GM03348 (cell line): Measurements from ENCODE around the gene PCNX1.
"Not testable (repeated sequence)": the region's sequence is repeated elsewhere in the genome, so short reads cannot be mapped to it uniquely, and the experiment has no call there.

Source experiments
- DNase-seq: peaks from one replicate; pipeline ENCODE4 v3.0.0; 2012; ENCODE audit warnings: low spot score

The PCNX1 gene

DNA sequence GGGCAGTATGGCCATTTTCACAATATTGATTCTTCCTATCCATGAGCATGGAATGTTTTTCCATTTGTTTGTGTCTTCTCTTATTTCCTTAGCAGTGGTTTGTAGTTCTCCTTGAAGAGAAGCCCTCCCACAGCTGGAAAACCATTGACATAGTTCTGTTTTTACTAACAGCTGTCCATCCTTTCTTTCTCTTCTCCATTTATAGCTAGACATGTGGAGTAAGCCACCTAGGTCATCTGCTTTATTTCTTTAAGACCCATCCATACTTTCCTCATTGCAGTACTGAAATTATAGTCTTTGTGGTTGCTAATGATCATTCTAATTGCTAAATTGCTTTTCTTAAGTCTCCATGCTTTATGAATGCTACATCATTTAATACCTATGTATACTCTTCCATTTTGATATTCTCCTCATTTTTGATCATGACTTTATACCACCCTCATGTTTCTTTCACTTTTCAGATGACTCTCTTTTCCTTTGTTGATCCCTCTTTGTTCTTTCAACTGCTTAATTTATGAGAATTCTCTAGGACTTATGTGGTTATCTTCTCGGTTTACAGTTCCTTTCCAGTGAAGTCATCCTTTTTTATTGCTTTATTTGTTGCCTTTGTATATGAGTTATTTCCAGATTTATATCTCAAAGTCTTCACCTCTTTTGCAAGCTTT lies 114.2 kb downstream of the PCNX1 start:
- peak; percentile 45 for DNase-seq

DNA sequence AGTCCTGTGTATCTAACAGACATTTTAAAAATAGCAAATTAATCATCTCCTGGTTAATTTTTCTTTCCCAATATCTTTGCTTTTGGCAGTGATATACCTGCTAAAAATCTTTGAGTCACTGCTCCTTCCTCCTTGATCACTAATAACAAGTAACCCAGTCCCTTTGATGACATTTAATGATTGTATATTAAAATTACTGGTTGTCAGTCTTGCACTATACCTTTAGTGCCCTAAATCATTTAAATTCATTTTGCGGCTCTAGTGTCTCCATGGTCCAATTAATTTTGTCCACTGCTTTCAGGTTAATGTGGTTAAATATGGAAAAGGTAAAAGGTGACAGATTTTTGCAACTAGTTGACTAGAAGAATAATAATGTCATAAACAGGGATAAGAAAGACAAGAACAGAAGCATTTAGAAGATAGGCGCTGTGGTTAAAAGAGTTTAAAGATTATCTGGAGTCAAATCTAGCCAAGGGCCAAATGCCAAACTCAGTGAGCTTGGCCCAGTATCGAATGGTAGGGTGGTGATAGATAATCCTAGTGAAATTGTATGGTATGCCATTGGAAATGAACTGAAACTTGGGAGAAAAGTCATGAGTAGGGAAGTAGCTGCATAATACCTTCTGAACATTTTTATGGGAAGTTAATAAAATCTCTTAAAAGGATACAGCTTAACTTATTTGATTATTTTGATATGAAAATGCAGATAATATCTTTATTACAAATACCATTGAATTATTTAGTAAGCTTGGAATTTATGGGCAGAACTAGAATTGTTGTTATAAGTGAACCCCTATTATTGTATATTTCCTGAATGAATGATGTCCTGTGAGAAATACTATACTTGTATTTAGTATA lies 115.0 kb downstream of the PCNX1 start:
- no peak for DNase-seq

DNA sequence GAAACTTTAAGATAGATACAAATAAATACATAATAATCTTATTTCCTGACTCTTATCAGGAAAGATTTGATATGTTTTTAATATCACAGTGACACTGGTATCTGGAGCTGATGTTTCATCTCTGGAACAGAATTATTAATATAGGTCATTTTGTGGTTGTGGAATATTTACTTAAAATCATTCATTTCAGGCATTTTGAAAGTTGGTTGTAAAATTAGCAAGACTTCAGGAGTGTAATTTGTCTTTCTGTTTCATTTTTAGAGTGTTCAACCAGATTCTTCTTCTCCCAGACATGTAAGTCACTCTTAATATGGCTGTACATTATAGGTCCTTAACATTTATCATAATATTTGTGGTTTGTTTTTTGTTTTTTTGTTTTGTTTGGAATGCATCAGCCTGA lies 115.7 kb downstream of the PCNX1 start:
- DNase-seq = no peak

GRCh38 chr14:71029236-71029781 lies 122.0 kb downstream of the PCNX1 start:
- no peak for DNase-seq

DNA sequence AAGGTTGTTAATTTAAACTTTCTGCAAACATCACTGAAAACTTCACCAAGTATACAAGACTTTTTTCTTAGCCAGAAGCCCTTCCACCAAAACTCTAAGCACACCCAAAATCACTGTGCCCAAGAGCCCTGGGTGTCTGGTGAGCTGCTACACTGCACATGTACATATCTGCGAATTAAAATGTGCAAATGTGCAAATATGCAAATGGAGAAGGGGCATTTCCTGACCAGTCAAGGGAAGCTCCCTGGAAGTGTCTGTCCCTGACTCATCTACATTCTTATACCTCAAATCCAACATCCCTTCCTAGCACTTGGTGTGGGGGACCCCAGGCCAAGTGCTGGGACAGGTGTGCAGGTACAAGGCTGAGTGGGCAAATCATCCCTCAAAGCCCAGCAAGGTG lies 123.7 kb downstream of the PCNX1 start:
- no peak for DNase-seq

DNA sequence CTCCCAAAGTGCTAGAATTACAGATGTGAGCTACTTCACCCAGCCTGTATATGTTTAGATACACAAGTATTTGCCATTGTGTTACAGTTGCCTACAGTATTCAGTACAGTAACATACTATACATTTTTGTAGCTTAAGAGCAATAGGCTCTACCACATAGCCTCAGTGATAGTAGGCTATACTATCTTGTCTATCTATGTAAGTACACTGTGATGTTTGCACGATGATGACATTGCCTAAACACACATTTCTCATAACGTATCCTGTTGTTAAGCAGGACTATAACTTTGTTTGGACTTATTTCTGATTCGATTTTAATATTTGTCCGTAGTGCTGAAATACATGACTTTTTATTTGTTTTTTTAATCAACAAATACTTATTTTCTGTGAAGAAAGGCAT lies 129.2 kb downstream of the PCNX1 start:
- DNase-seq = no peak

DNA sequence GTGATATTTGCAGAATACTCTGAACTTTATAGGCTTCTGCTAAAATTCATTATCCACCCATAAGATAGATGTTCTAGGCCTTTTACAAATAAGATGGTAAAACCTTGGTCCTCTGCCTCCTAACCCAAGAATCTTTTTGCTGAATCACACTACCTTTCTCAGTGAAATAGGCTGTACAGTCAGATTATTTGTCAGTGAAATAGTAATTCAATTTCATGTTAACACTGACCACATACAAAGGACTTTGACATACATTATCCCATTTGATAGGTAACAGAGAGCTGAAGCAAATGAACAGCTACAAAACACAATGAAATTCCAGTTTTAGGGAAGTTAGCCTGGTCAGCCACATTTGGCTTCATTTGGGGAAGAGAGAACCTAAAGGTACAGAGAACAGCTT lies 141.1 kb downstream of the PCNX1 start:
- no peak for DNase-seq

GRCh38 chr14:71049435-71050133 lies 142.3 kb downstream of the PCNX1 start:
- DNase-seq = peak; percentile 32

- DNase-seq = no peak
Measured at GRCh38 chr14:71050227-71050823, 143.1 kb downstream of the PCNX1 start.

DNA sequence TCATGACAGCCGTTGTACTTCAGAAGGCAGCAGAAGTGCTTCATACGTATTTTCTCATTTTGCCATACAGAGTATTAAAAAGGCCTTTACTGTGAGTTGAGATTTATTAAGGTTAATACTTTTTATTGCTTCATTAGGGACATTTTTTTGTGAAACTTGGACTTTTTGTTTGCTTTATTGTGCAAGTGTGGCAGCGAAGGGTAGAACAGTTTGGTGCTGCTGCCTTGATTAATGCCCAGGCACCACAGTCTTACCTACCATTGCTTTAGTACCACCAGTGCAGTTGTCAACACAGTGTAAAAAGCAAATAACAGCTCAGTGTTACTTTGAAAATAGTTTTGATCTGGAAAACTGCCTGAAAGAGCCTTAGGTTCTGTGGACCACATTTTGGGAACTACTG lies 147.4 kb downstream of the PCNX1 start:
- no peak for DNase-seq

GRCh38 chr14:71056168-71056567 lies 148.9 kb downstream of the PCNX1 start:
- DNase-seq = no peak

DNA sequence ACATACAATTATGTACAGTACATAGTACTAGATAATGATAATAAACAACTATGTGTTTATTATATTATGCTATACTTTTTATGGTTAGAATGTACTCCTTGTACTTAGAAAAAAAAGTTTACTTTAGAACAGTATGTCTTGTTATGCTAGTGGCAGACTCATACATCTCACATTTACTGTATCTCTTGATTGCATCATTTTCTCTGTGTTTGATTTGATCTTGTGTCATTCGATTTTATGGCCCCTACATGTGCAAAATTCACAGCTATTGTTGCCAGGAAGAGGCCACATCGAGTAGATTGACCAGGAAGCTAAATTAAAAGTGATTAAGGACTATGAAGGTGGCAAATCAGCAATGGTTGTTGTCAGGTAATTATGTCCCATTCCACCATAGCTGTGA lies 153.0 kb downstream of the PCNX1 start:
- no peak for DNase-seq

- DNase-seq = peak; percentile 11
Measured at GRCh38 chr14:71060825-71061455, 153.7 kb downstream of the PCNX1 start.

GRCh38 chr14:71061458-71061857 lies 154.2 kb downstream of the PCNX1 start:
- no peak for DNase-seq

DNA sequence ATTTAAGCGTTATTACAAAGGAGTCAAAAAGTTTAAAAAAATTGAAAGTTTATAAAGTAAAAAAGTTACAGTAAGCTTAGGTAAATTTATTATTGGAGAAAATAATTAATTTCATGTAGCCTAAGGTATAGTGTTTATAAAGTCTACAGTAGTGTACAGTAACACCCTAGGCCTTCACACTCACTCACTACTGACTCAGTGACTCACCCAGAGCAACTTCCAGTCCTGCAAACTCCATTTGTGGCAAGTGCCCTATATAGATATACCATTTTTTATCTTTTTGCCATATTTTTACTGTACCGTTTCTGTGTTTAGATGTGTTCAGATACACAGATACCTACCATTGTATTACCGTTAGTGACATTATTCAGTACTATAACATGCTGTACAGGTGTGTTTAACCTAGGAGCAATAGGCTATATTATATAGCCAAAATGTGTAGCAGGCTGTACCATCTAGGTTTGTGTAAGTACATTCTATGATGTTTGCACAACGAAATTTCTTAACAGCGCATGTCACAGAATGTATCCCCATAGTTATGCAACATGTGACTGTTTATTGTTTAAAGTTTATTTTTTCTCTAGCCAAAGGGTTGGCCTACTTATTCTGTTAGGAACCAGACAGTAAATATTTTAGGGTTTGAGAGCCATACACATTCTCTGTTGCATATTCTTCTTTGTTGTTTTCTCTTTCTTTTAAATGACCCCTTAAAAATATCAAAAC lies 155.5 kb downstream of the PCNX1 start:
- no peak for DNase-seq

DNA sequence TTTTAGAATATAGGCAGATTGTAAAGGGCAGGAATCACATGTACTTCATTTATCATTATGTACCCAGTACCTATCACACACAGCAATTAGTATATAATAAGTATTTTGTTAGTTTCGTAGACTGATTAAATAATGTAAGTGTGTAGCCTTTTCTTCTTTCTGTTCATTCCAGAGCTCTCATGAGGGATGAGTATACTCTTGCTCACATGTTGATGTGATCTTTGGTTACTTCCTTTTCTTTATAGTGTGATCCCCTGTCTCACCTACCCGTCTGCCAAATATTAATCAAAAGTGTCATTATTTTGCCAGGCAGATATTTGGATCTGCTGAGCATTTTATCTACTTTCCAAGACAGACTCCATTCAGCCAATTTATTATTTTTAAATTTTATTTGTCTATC lies 156.1 kb downstream of the PCNX1 start:
- DNase-seq = no peak

DNA sequence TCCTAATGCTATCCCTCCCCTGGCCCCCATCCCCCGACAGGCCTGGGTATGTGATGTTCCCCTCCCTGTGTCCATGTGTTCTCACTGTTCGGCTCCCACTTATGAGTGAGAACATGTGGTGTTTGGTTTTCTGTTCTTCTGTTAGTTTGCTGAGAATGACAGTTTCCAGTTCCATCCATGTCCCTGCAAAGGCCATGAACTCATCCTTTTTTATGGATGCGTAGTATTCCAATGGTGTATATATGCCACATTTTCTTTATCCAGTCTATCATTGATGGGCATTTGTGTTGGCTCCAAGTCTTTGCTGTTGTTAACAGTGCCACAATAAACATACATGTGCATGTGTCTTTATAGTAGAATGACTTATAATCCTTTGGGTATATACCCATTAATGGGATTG lies 157.5 kb downstream of the PCNX1 start:
- not testable (repeated sequence) for DNase-seq

DNA sequence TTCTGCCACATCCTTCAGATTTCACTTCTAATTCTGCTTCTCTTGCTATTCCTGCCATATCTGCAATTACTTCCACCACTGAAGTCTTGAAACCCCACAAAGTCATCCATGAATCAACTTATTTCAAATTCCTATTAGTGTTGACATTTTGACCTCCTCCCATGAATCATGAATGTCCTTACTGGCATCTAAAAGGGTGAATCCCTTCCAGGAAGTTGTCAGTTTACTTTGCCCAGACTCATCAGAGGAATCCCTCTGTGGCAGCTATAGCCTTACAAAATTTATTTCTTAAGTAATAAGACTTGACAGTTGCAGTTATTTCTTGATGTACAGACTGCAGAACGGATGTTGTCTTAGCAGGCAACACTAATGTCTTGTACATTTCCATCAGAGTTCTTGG lies 162.9 kb downstream of the PCNX1 start:
- no peak for DNase-seq

DNA sequence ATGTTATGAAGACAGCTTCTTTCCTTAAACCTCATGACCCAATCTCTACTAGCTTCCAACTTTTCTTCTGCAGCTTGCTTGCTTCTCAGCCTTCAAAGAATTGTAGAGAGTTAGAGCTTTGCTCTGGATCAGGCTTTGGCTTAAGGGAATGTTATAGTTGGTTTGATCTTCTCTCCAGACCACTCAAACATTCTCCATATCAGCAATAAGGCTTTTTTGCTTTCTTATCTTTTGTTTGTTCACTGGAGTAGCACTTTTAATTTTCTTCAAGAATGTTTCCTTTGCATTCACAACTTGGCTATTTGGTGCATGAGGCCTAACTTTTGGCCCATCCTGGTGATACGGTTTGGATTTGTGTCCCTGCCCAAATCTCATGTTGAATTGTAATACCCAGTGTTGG lies 163.8 kb downstream of the PCNX1 start:
- no peak for DNase-seq

DNA sequence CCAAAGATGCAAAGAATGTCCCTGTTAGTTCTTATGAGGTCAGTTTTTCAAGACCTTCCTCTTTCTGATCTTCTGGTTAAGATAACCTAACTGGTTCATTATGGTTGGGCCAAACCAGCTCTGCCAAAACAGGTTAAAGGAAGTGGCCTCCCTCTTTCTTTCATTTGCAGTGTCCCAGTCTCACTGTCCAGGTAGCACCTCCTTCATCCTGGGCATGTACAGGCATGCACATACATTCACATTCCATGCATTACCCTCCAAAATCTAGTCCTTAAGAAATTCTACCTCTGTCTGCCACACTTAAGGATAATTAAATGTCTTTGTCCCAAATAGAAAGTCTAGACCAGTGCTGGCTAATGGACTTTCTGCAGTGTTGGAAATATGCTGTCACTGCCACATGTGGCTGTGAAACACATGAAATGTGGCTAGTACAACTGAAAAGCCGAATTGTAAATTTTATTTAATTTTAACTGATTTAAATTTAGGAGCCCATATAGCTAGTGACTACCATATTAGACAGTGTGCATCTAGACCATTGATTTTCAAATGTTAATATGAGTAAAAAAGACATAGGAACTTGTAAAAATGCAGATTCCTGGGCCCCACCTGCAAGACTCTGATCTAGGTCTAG lies 169.3 kb downstream of the PCNX1 start:
- no peak for DNase-seq

GRCh38 chr14:71078500-71078899 lies 171.2 kb downstream of the PCNX1 start:
- no peak for DNase-seq
